Vagina (tissue), 2 donors: ENCODE data around the gene JPH3. TPM values are rescaled to one million over a fixed set of nuclear protein-coding genes. Genes with fewer than 3 reads are reported as not detected.

Experiments used
- DNase-seq, 2 donors: peaks; one replicate each; pipeline ENCODE4 v3.0.0-alpha.2; 2017; ENCODE audit errors: extremely low spot score in 2 of 2
- H3K27ac ChIP-seq: fragments of 200-600 bp; sonication (generic); one replicate; pipeline ENCODE4 v1.5.1; 2019
- H3K27me3 ChIP-seq: fragments of 200-600 bp; sonication (generic); one replicate; pipeline ENCODE4 v1.5.1; 2019
- H3K36me3 ChIP-seq, 2 donors: fragments of 200-600 bp; sonication (generic); one replicate each; pipeline ENCODE4 v1.5.1; 2017 to 2019
- H3K4me1 ChIP-seq: fragments of 200-600 bp; sonication (generic); one replicate; pipeline ENCODE4 v1.5.1; 2019
- H3K4me3 ChIP-seq, 2 donors: fragments of 200-600 bp; sonication (generic); 1 replicate in 1 of 2; 2 replicates in 1 of 2; pipeline ENCODE4 v1.5.1; 2016 to 2019
- H3K9me3 ChIP-seq: fragments of 200-600 bp; sonication (generic); one replicate; pipeline ENCODE4 v1.5.1; 2019
- POLR2A ChIP-seq, 2 donors: fragments of 450-650 bp; IDR thresholded peaks; one replicate each; pipeline ENCODE4 v1.6.1; 2017; ENCODE audit warnings: antibody characterized with exemption in 2 of 2, mild to moderate bottlenecking in 2 of 2, moderate library complexity in 2 of 2
- POLR2AphosphoS5 ChIP-seq, 2 donors: sonication (generic); formaldehyde crosslinking; IDR thresholded peaks; one replicate each; pipeline ENCODE4 v1.9.0; 2017; ENCODE audit warnings: antibody characterized with exemption in 2 of 2, mild to moderate bottlenecking in 2 of 2, low read depth in 1 of 2; ENCODE audit not compliant: insufficient read depth in 1 of 2
- intact Hi-C: fragments of 100-400 bp; cut with DNase I; formaldehyde crosslinking; loops from one replicate; pipeline ENCODE4 v1.15.1; 2023
- total RNA-seq: library from RNA; depleted of rRNA; stranded (reverse); fragments of >200 nt; gene quantifications from one replicate; pipeline ENCODE4 v1.2.3, GENCODE V29; 2016
- TF ChIP-seq, protein P1 (sequence below), 3 experiments: fragments of 450-650 bp in 2 of 3; fragments of 200-600 bp in 1 of 3; sonication (generic) in 1 of 3; IDR thresholded peaks; one replicate each; pipeline ENCODE4 v1.5.1; 2017 to 2019; ENCODE audit warnings: antibody characterized with exemption in 3 of 3, mild to moderate bottlenecking in 2 of 3, moderate library complexity in 2 of 3

JPH3 gene
- total RNA-seq, 1 donor from 2014 or later = 2.0 TPM

DNA sequence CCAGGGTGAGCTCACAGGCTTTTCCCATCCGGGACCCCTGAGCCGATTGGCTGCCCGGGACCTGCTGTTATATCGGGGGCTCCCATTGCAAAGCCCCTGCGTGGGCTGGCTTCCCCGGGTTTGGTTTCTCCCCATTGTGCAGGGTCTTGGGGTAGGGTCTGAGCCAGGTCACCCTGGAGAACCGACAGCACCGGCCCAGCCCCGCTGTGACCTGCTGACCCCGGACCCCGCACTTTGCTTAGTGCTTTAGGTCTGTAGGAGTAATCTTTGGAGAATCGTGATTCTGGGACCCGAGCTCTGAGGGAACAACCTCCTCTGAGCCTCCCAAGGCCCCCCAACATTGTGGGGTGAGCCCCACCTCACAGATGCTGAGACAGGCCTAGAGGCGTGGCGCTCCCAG, 62.9 kb downstream of the JPH3 start:
- H3K4me1 ChIP-seq = no peaks in the 10 kb centered on the region
- H3K27ac ChIP-seq = no peak overlapping the region
- peaks cover under 1% of the 10 kb centered on the region for H3K27me3 ChIP-seq
- TF ChIP-seq, protein P1, sequence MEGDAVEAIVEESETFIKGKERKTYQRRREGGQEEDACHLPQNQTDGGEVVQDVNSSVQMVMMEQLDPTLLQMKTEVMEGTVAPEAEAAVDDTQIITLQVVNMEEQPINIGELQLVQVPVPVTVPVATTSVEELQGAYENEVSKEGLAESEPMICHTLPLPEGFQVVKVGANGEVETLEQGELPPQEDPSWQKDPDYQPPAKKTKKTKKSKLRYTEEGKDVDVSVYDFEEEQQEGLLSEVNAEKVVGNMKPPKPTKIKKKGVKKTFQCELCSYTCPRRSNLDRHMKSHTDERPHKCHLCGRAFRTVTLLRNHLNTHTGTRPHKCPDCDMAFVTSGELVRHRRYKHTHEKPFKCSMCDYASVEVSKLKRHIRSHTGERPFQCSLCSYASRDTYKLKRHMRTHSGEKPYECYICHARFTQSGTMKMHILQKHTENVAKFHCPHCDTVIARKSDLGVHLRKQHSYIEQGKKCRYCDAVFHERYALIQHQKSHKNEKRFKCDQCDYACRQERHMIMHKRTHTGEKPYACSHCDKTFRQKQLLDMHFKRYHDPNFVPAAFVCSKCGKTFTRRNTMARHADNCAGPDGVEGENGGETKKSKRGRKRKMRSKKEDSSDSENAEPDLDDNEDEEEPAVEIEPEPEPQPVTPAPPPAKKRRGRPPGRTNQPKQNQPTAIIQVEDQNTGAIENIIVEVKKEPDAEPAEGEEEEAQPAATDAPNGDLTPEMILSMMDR (IDR thresholded peaks at IDR 0.05) = no peak
- TF ChIP-seq POLR2AphosphoS5 (IDR thresholded peaks at IDR 0.05; ENCODE audit: insufficient read depth in 1 of 2, low read depth in 1 of 2) = no peak
- TF ChIP-seq POLR2A (IDR thresholded peaks at IDR 0.05) = no peak
- intact Hi-C loops = no loop called here
- H3K4me3 ChIP-seq = no peak overlapping the region
- no peak for DNase-seq
- H3K9me3 ChIP-seq = no peaks in the 10 kb centered on the region
- H3K36me3 ChIP-seq = no peaks in the 10 kb centered on the region

DNA sequence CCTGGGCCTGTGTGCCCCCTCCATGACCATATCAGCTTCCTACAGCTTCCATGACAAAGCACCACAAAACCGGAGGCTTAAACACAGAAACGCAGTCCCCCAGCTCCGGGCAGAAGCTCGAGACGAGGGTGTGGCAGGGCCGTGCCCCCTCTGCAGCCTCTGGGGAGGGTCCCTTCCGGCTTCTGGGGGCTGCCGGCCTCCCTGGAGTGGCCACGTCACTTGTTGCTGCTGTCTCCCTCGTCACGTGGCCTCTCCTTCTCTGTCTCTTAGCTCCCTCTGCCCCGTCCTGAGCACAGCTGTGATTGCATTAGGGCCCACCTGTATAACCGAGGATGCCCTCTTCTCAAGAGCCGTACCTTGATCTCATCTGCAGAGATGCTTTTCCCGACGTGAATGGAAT, 64.6 kb downstream of the JPH3 start:
- H3K4me3 ChIP-seq = no peak overlapping the region
- no peaks in the 10 kb centered on the region for H3K4me1 ChIP-seq
- no peaks in the 10 kb centered on the region for H3K36me3 ChIP-seq
- H3K27me3 ChIP-seq = no peaks in the 10 kb centered on the region
- intact Hi-C loops = no loop called here
- TF ChIP-seq POLR2AphosphoS5 (IDR thresholded peaks at IDR 0.05; ENCODE audit: insufficient read depth in 1 of 2, low read depth in 1 of 2) (no peak), POLR2A (IDR thresholded peaks at IDR 0.05) (no peak)
- TF ChIP-seq, protein P1 (IDR thresholded peaks at IDR 0.05) = no peak
- no peaks in the 10 kb centered on the region for H3K9me3 ChIP-seq
- no peak for DNase-seq
- no peak overlapping the region for H3K27ac ChIP-seq

DNA sequence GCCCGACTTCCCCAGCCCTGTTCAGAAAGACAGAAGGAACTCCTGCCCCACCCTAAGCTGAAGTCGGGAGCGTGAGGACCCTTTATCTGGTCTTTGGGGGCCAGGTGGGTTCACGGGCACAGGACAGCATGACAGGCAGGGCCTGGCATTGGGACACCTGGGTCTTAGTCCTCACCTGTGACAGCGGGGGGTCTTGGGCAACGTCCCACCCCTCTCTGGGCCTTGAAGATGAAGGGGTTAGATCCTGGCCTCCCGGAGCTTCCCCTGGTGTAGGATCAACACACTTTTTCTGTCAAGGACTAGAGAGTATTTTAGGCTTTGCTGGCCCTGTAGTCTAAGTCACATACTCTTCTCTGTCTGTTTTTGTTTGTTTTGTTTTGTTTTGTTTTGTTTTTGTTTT, 65.1 kb downstream of the JPH3 start:
- TF ChIP-seq POLR2AphosphoS5 (IDR thresholded peaks at IDR 0.05; ENCODE audit: insufficient read depth in 1 of 2, low read depth in 1 of 2) (no peak), POLR2A (IDR thresholded peaks at IDR 0.05) (no peak)
- TF ChIP-seq, protein P1 (IDR thresholded peaks at IDR 0.05) = no peak
- H3K27ac ChIP-seq = no peak overlapping the region
- H3K36me3 ChIP-seq = no peaks in the 10 kb centered on the region
- H3K4me1 ChIP-seq = no peaks in the 10 kb centered on the region
- no peak overlapping the region for H3K4me3 ChIP-seq
- H3K27me3 ChIP-seq = no peaks in the 10 kb centered on the region
- DNase-seq = no peak
- intact Hi-C loops = no loop called here
- H3K9me3 ChIP-seq = no peaks in the 10 kb centered on the region

DNA sequence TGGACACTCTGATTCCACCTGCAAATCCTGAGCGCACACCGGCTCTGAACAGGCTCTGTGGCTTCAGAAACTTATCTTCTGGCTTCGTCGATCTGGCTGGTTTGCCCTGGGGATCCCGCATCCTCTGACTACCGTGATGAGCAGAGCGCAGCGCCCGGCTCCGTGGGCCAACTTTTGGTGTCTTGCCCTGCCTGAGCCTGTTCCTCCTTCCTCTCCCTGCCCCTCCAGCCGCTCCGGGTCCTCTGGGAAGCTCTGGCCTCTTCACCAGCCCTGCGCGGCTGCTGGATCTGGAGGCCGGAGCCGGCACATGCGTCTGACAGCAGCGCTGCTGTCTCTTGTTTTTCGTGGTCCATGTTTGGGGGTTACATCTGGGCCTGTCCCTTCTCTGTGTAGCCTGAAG, 65.6 kb downstream of the JPH3 start:
- no peak overlapping the region for H3K27ac ChIP-seq
- no peaks in the 10 kb centered on the region for H3K27me3 ChIP-seq
- H3K36me3 ChIP-seq = no peaks in the 10 kb centered on the region
- TF ChIP-seq POLR2AphosphoS5 (IDR thresholded peaks at IDR 0.05; ENCODE audit: insufficient read depth in 1 of 2, low read depth in 1 of 2) (no peak), POLR2A (IDR thresholded peaks at IDR 0.05) (no peak)
- TF ChIP-seq, protein P1 (IDR thresholded peaks at IDR 0.05) = no peak
- no peak for DNase-seq
- intact Hi-C loops = no loop called here
- no peaks in the 10 kb centered on the region for H3K9me3 ChIP-seq
- no peaks in the 10 kb centered on the region for H3K4me1 ChIP-seq
- H3K4me3 ChIP-seq = no peak overlapping the region

DNA sequence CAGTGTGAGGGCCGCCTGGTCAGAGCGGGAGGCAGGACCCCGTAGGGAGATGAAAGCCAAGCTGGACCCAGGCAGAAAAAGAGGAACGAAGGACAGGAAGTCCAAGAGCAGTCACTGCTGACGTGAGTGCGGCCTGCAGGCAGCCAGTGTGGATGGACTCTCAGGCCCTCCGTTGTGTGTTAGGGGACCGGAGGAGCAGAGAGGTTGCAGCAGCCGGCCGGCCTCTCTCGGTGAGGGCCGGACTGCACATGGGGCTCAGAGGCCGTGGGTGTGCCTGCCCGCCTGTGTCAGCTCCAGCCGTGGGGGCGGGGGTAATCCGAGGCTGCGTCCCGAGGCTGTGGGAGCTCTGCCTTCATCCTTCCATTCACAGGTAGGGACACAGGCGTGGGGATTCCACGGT, 67.4 kb downstream of the JPH3 start:
- no peak overlapping the region for H3K27ac ChIP-seq
- H3K4me3 ChIP-seq = no peak overlapping the region
- intact Hi-C loops = no loop called here
- H3K27me3 ChIP-seq = no peaks in the 10 kb centered on the region
- H3K9me3 ChIP-seq = no peaks in the 10 kb centered on the region
- no peak for DNase-seq
- TF ChIP-seq POLR2A (IDR thresholded peaks at IDR 0.05) (no peak), POLR2AphosphoS5 (IDR thresholded peaks at IDR 0.05; ENCODE audit: insufficient read depth in 1 of 2, low read depth in 1 of 2) (no peak)
- TF ChIP-seq, protein P1 (IDR thresholded peaks at IDR 0.05) = no peak
- no peaks in the 10 kb centered on the region for H3K36me3 ChIP-seq
- no peaks in the 10 kb centered on the region for H3K4me1 ChIP-seq
